Fibroblast of lung (primary cell): ENCODE results near the gene JPH3. TPM values are rescaled to one million over a fixed set of nuclear protein-coding genes. Genes with fewer than 3 reads are reported as not detected.

Experiments used
- DNase-seq, 2 donors: peaks; one replicate each; pipeline versions ENCODE4 v3.0.0 to v3.0.0-alpha.2; 2010; ENCODE audit warnings: low read depth in 2 of 2
- H2AFZ ChIP-seq: 2 replicates; pipeline ENCODE4 v1.5.1; 2012; ENCODE audit warnings: low read length, control low read depth, inconsistent platforms
- H3K27ac ChIP-seq: 2 replicates; pipeline ENCODE4 v1.5.1; 2011; ENCODE audit warnings: low read length, control low read depth; ENCODE audit not compliant: insufficient read depth
- H3K27me3 ChIP-seq: 2 replicates; pipeline ENCODE4 v1.5.1; 2011; ENCODE audit warnings: mild to moderate bottlenecking, low read length; ENCODE audit not compliant: control insufficient read depth, insufficient read depth
- H3K36me3 ChIP-seq: 2 replicates; pipeline ENCODE4 v1.5.1; 2011; ENCODE audit warnings: low read length; ENCODE audit not compliant: control insufficient read depth, insufficient read depth
- H3K4me1 ChIP-seq: 2 replicates; pipeline ENCODE4 v1.5.1; 2011; ENCODE audit warnings: low read length; ENCODE audit not compliant: control insufficient read depth, insufficient read depth; ENCODE audit errors: extremely low read depth
- H3K4me2 ChIP-seq: 2 replicates; pipeline ENCODE4 v1.5.1; 2011; ENCODE audit warnings: low read length, control low read depth; ENCODE audit not compliant: insufficient read depth; ENCODE audit errors: extremely low read depth
- H3K4me3 ChIP-seq, 4 experiments: fragments of 200-600 bp in 1 of 4; sonication (generic) in 1 of 4; replicated peaks in 1 of 4; 2 replicates each; pipeline ENCODE4 v1.5.1; 2011 to 2016; ENCODE audit warnings: low read length in 4 of 4, low read depth in 3 of 4, mild to moderate bottlenecking in 3 of 4, control low read depth in 2 of 4, inconsistent platforms in 1 of 4, mixed read lengths in 1 of 4; ENCODE audit not compliant: insufficient read depth in 1 of 4; ENCODE audit errors: control extremely low read depth in 1 of 4
- H3K79me2 ChIP-seq: 2 replicates; pipeline ENCODE4 v1.5.1; 2012; ENCODE audit warnings: mild to moderate bottlenecking, low read length, inconsistent platforms; ENCODE audit not compliant: control insufficient read depth, insufficient read depth
- H3K9ac ChIP-seq: 2 replicates; pipeline ENCODE4 v1.5.1; 2011; ENCODE audit warnings: mild to moderate bottlenecking, low read length, control low read depth; ENCODE audit not compliant: insufficient read depth
- H3K9me3 ChIP-seq: 2 replicates; pipeline ENCODE4 v1.5.1; 2012; ENCODE audit warnings: low read depth, low read length; ENCODE audit not compliant: control insufficient read depth, insufficient read depth
- H4K20me1 ChIP-seq: 2 replicates; pipeline ENCODE4 v1.5.1; 2011; ENCODE audit warnings: low read length; ENCODE audit not compliant: control insufficient read depth, insufficient read depth; ENCODE audit errors: extremely low read depth
- EZH2 ChIP-seq: IDR thresholded peaks from 2 replicates; pipeline ENCODE4 v1.5.1; 2012; ENCODE audit warnings: low read length, control low read depth, mild to moderate bottlenecking; ENCODE audit errors: missing control alignments
- polyA plus RNA-seq, 2 donors: library from polyadenylated mRNA; depleted of rRNA in 1 of 2; stranded (reverse) in 1 of 2; unstranded in 1 of 2; fragments of >200 nt; gene quantifications; 2 replicates each; pipeline ENCODE4 v1.2.1, GENCODE V29; 2011 to 2012; ENCODE audit warnings: missing spikeins in 1 of 2
- total RNA-seq: library from RNA; depleted of rRNA; stranded (reverse); fragments of >200 nt; gene quantifications from 2 replicates; pipeline ENCODE4 v1.2.1, GENCODE V29; 2014
- TF ChIP-seq, protein P1 (sequence below), 2 donors: IDR thresholded peaks in 1 of 2; conservative IDR thresholded peaks in 1 of 2; 1 replicate in 1 of 2; 2 replicates in 1 of 2; pipeline ENCODE4 v1.5.1; 2011 to 2012; ENCODE audit warnings: low read length in 2 of 2, control low read depth in 1 of 2, inconsistent platforms in 1 of 2, low read depth in 1 of 2, mild to moderate bottlenecking in 1 of 2

The JPH3 gene
- total and polyA plus RNA-seq, 2 donors (not counting 1 experiment from before 2014, with no cell fraction given): 0.01 TPM; not detected in 1

DNA sequence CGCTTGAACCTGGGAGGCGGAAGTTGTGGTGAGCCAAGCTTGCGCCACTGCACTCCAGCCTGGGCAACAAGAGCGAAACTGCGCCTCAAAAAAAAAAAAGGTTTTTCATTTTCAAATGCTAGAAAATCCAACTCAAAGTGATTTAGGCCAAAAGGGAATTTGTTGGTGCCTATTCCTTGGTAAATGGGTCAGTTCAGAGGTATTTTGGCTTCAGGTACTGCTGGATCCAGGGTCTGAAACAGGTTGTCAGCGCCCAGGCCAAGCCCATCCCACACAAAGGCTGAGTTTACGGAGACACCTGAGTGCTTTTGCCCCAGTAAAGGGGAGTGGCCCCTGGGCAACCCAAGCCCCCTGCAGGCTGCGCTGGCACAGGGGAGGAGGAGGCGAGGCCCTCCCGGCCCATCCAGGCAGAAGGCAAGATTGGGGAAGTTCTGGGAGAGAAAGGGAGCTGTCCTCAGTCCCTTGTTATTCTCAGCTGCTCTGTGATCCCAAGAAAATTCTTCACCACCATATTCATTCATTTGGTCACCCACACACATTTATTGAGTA lies 8.5 kb upstream of the JPH3 start:
- no peak overlapping the region for H3K27ac ChIP-seq
- H3K9ac ChIP-seq: no peak overlapping the region
- no peak overlapping the region for H2AFZ ChIP-seq
- no peak overlapping the region for H3K4me2 ChIP-seq
- no peaks in the 10 kb centered on the region for H3K36me3 ChIP-seq
- H3K4me1 ChIP-seq: no peaks in the 10 kb centered on the region
- no peak for TF ChIP-seq EZH2
- TF ChIP-seq, protein P1, sequence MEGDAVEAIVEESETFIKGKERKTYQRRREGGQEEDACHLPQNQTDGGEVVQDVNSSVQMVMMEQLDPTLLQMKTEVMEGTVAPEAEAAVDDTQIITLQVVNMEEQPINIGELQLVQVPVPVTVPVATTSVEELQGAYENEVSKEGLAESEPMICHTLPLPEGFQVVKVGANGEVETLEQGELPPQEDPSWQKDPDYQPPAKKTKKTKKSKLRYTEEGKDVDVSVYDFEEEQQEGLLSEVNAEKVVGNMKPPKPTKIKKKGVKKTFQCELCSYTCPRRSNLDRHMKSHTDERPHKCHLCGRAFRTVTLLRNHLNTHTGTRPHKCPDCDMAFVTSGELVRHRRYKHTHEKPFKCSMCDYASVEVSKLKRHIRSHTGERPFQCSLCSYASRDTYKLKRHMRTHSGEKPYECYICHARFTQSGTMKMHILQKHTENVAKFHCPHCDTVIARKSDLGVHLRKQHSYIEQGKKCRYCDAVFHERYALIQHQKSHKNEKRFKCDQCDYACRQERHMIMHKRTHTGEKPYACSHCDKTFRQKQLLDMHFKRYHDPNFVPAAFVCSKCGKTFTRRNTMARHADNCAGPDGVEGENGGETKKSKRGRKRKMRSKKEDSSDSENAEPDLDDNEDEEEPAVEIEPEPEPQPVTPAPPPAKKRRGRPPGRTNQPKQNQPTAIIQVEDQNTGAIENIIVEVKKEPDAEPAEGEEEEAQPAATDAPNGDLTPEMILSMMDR (conservative IDR thresholded peaks at IDR 0.05 in 1 of 2, IDR thresholded peaks at IDR 0.05 in 1 of 2; ENCODE audit: low read depth in 1 of 2, low read length in 2 of 2): no peak
- no peak for DNase-seq
- H3K27me3 ChIP-seq: peaks cover 17% of the 10 kb centered on the region
- H3K9me3 ChIP-seq: no peaks in the 10 kb centered on the region
- H3K4me3 ChIP-seq: no peak overlapping the region
- no peaks in the 10 kb centered on the region for H4K20me1 ChIP-seq
- H3K79me2 ChIP-seq: no peaks in the 10 kb centered on the region

DNA sequence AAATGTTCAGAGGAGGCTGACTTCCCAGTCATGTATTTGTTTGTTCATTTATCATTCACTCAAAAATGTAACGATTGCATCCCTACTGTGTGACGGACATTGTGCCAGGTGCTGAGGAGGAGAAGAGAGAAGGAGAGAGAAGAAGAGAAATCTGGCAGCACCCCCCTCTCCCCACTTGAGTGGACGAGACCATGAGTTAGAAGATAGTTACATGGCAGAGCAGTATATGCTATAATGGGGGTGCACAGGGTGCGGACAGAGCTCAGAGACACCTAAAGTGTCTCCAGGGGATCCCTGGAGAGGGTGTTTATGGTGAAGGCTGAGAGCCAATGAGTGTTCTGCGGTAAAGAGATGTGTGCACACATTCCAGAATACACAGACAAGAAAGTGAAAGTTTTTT lies 6.6 kb upstream of the JPH3 start:
- Histone ChIP-seq H3K79me2 (no peaks in the 10 kb centered on the region), H3K9ac (no peak overlapping the region), H3K36me3 (no peaks in the 10 kb centered on the region), H2AFZ (no peak overlapping the region), H3K4me1 (no peaks in the 10 kb centered on the region), H3K27ac (no peak overlapping the region), H3K27me3 (peaks cover 24% of the 10 kb centered on the region), H3K9me3 (no peaks in the 10 kb centered on the region), H3K4me3 (no peak overlapping the region), H3K4me2 (no peak overlapping the region), H4K20me1 (no peaks in the 10 kb centered on the region)
- DNase-seq: no peak
- TF ChIP-seq, protein P1 (conservative IDR thresholded peaks at IDR 0.05 in 1 of 2, IDR thresholded peaks at IDR 0.05 in 1 of 2; ENCODE audit: low read depth in 1 of 2, low read length in 2 of 2): no peak
- no peak for TF ChIP-seq EZH2

DNA sequence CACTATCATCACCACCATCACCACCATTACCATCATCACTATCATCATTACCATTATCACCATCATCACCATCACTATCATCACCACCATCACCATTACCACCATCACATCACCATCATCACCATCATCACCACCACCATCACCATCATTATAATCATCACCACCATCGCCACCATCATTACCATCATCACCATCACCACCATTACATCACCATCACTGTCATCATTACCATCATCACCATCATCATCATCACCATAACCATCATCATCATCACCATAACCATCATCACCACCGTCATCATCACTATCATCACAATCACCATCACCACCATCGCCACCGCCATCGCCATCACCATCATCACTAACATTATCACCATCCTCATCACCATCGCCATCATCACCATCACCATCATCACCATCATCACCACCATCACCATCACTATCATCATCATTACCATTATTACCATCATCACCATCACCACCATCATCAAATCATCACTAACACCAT lies 4.9 kb upstream of the JPH3 start:
- Histone ChIP-seq H3K36me3 (no peaks in the 10 kb centered on the region), H3K9me3 (no peaks in the 10 kb centered on the region), H3K4me1 (no peaks in the 10 kb centered on the region), H3K4me3 (no peak overlapping the region), H3K27me3 (peaks cover 31% of the 10 kb centered on the region), H4K20me1 (no peaks in the 10 kb centered on the region), H3K79me2 (no peaks in the 10 kb centered on the region), H2AFZ (no peak overlapping the region), H3K27ac (no peak overlapping the region), H3K9ac (no peak overlapping the region), H3K4me2 (no peak overlapping the region)
- no peak for DNase-seq
- TF ChIP-seq EZH2: no peak
- TF ChIP-seq, protein P1 (conservative IDR thresholded peaks at IDR 0.05 in 1 of 2, IDR thresholded peaks at IDR 0.05 in 1 of 2; ENCODE audit: low read depth in 1 of 2, low read length in 2 of 2): no peak
